ENCODE measurements around the gene TRABD. TPM values are rescaled to one million over a fixed set of nuclear protein-coding genes. Genes with fewer than 3 reads are reported as not detected.

Gene TRABD
- total RNA-seq, 2 experiments from 2014 or later = 110 to 114 TPM

DNA sequence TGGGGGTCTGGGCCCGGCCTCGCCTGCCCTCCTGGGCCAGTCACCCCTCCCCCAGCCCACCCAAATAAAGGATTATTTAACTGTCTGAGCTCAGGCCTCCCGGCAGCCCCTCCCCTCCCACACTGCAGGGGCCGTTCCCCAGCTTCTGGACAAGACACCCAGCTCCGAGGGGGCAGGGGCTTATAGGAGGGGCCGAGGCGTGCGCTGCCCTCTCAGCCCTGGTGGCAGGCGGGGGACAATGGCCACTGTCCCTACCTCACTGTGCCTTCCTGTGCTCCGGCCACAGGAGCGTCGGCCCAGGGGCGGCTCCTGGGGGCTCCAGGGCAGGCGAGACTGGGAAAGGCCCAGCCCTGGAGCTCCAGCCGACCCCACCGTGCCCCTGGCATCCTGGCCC lies 12.9 kb downstream of the TRABD start:
- intact Hi-C loops (cut with micrococcal nuclease) = no loop called here
- H3K27ac Mint-ChIP-seq = no peak overlapping the region
- H3K36me3 Mint-ChIP-seq (ENCODE audit: low read depth) = peaks cover 14% of the 10 kb centered on the region
- CTCF ChIA-PET = no interaction called here
- peaks cover 18% of the 10 kb centered on the region for H3K4me1 Mint-ChIP-seq (ENCODE audit: low read depth)
- no peaks in the 10 kb centered on the region for H3K27me3 Mint-ChIP-seq
- DNase-seq (no peak), ATAC-seq (no peak)
- TF ChIP-seq CTCF (IDR thresholded peaks at IDR 0.05) = no peak
- no peaks in the 10 kb centered on the region for H3K9me3 Mint-ChIP-seq
- no peak overlapping the region for H3K4me3 Mint-ChIP-seq
- POLR2A ChIA-PET = interaction anchor here (2.1 kb wide), 1 partner anchor 8 kb away, joined by 6 read pairs; no protein-coding TSS in a partner anchor

GRCh38 chr22:50199251-50199721 lies 13.6 kb downstream of the TRABD start:
- H3K4me3 Mint-ChIP-seq = peak overlapping the region; percentile 68
- ChIA-PET POLR2A (interaction anchor here (1.0 to 2.1 kb wide), 2 partner anchors 9 to 12 kb away, joined by 4 to 6 read pairs; no protein-coding TSS in a partner anchor), CTCF (no interaction called here)
- intact Hi-C loops (cut with micrococcal nuclease) = no loop called here
- ATAC-seq (no peak), DNase-seq (no peak)
- no peaks in the 10 kb centered on the region for H3K9me3 Mint-ChIP-seq
- no peaks in the 10 kb centered on the region for H3K27me3 Mint-ChIP-seq
- peaks cover 22% of the 10 kb centered on the region for H3K4me1 Mint-ChIP-seq (ENCODE audit: low read depth)
- TF ChIP-seq CTCF (IDR thresholded peaks at IDR 0.05) = no peak
- H3K27ac Mint-ChIP-seq = peak overlapping the region; percentile 64
- H3K36me3 Mint-ChIP-seq (ENCODE audit: low read depth) = peaks cover 19% of the 10 kb centered on the region

DNA sequence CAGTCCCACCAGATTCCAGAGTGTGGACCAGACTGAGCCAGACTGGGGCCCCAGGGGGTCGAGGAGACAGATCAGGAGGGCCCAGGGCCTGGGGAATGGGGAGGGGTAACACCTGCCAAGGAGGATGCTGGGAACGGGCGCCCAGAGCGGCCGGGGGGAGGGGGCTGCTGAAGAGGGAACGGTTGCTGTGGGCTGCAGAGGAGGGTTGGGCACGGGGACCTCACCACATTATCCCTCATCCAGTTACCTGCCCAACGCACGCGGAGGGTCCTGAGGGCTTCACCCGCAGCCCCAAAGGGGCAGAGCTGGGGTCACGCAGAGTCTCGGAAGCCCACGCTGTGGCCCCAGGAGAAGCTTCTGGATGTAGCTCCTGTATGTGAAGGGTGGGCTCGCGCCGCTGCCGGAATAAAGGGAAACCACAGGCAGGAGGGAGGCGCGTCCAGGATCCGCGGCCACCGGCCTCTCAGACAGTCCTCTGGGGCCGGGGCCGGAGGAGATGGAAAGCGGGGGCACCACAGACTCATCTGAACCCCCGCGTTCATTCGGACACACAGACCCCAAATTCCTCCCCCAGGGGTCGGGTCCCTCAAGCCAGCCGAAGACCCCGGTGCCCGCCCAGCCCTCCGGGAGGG lies 14.2 kb downstream of the TRABD start:
- ChIA-PET CTCF (no interaction called here), POLR2A (interaction anchor here (1.0 to 2.1 kb wide), 2 partner anchors 9 to 13 kb away, joined by 4 to 6 read pairs; no protein-coding TSS in a partner anchor)
- no peak for TF ChIP-seq CTCF (IDR thresholded peaks at IDR 0.05)
- ATAC-seq = no peak
- no peak for DNase-seq
- H3K27ac Mint-ChIP-seq = peak overlapping the region; percentile 64
- H3K27me3 Mint-ChIP-seq = no peaks in the 10 kb centered on the region
- intact Hi-C loops (cut with micrococcal nuclease) = no loop called here
- peaks cover 24% of the 10 kb centered on the region for H3K4me1 Mint-ChIP-seq (ENCODE audit: low read depth)
- H3K9me3 Mint-ChIP-seq = no peaks in the 10 kb centered on the region
- H3K36me3 Mint-ChIP-seq (ENCODE audit: low read depth) = peaks cover 19% of the 10 kb centered on the region
- peak overlapping the region; percentile 68 for H3K4me3 Mint-ChIP-seq

GRCh38 chr22:50200461-50201190 lies 14.9 kb downstream of the TRABD start, which contains the start of gene SELENOO:
Gene SELENOO (plus strand): TSS chr22:50201011. CDS start chr22:50201037, 26 bp downstream.
- Mint-ChIP-seq H3K27ac (peak within 1 kb of the TSS; percentile 64), H3K4me3 (peak within 1 kb of the TSS; percentile 83), H3K27me3 (no peaks in the 10 kb centered on the region), H3K4me1 (ENCODE audit: low read depth) (peaks cover 27% of the 10 kb centered on the region), H3K9me3 (no peaks in the 10 kb centered on the region), H3K36me3 (ENCODE audit: low read depth) (peaks cover 19% of the 10 kb centered on the region)
- DNase-seq (peak; percentile 94), ATAC-seq (peak; percentile 95)
- intact Hi-C loops (cut with micrococcal nuclease) = no loop called here
- CTCF ChIA-PET = no interaction called here
- POLR2A ChIA-PET = interaction anchor here (0.9 to 2.1 kb wide), 6 partner anchors 10 to 29 kb away, joined by 3 to 11 read pairs (median 4); no protein-coding TSS in a partner anchor
- no peak for TF ChIP-seq CTCF (IDR thresholded peaks at IDR 0.05)

Measured in activated CD8-positive, alpha-beta T cell treated with anti-CD3 and anti-CD28 coated beads for 36 hours (primary cell).